Heart left ventricle (tissue), 16 donors: ENCODE data around the gene TMEM39A. TPM values are rescaled to one million over a fixed set of nuclear protein-coding genes. Genes with fewer than 3 reads are reported as not detected.
A peak's percentile ranks its signal among the peaks of the same experiment; 100 is the strongest.

Experiments used
- ATAC-seq, 4 donors: fragments of 200-7000 bp; cut with Tn5 transposase; one replicate each; pipeline ENCODE4 v1.9.1; 2020 to 2022; ENCODE audit warnings: moderate library complexity in 4 of 4, mild to moderate bottlenecking in 3 of 4, moderate number of reproducible peaks in 1 of 4
- DNase-seq, 5 donors: peaks; one replicate each; pipeline ENCODE4 v3.0.0-alpha.2; 2020
- H3K27ac ChIP-seq, 12 donors: fragments of 200-600 bp; sonication (generic) in 4 of 12; one replicate each; pipeline versions ENCODE4 v1.5.0 to v1.8.0; 2016 to 2022; ENCODE audit warnings: mild to moderate bottlenecking in 2 of 12
- H3K27me3 ChIP-seq, 9 donors: fragments of 200-600 bp; sonication (generic) in 2 of 9; one replicate each; pipeline versions ENCODE4 v1.5.1 to v1.8.0; 2016 to 2022; ENCODE audit warnings: mild to moderate bottlenecking in 3 of 9
- H3K36me3 ChIP-seq, 9 donors: fragments of 200-600 bp; sonication (generic) in 2 of 9; one replicate each; pipeline versions ENCODE4 v1.5.0 to v1.8.0; 2018 to 2022; ENCODE audit warnings: mild to moderate bottlenecking in 2 of 9
- H3K4me1 ChIP-seq, 12 donors: fragments of 200-600 bp; sonication (generic) in 4 of 12; one replicate each; pipeline versions ENCODE4 v1.5.0 to v1.8.0; 2016 to 2022; ENCODE audit warnings: mild to moderate bottlenecking in 3 of 12
- H3K4me3 ChIP-seq, 12 donors: fragments of 200-600 bp; sonication (generic) in 4 of 12; one replicate each; pipeline versions ENCODE4 v1.5.0 to v1.8.0; 2017 to 2022; ENCODE audit warnings: mild to moderate bottlenecking in 9 of 12, moderate library complexity in 4 of 12
- H3K9me3 ChIP-seq, 12 donors: fragments of 200-600 bp; sonication (generic) in 4 of 12; one replicate each; pipeline versions ENCODE4 v1.5.0 to v1.8.0; 2016 to 2022; ENCODE audit warnings: mild to moderate bottlenecking in 1 of 12
- CTCF ChIP-seq, 12 donors: fragments of 200-600 bp; sonication (generic) in 4 of 12; IDR thresholded peaks; one replicate each; pipeline versions ENCODE4 v1.5.0 to v1.8.0; 2018 to 2022; ENCODE audit warnings: antibody characterized with exemption in 12 of 12, mild to moderate bottlenecking in 5 of 12
- POLR2A ChIP-seq, 2 donors: fragments of 450-650 bp; IDR thresholded peaks; one replicate each; pipeline ENCODE4 v1.6.1; 2017; ENCODE audit warnings: antibody characterized with exemption in 2 of 2, mild to moderate bottlenecking in 2 of 2, moderate library complexity in 2 of 2
- WGBS, 4 donors: extraction: QIAGEN DNeasy Blood & Tissue Kit in 2 of 4; methylation state at CpG; one replicate each; pipeline versions ENCODE4 v1.1.5 to v1.1.7; 2013 to 2018; 5-methylcytosine and 5-hydroxymethylcytosine counted together
- intact Hi-C, 10 donors: fragments of 100-400 bp; cut with DNase I; formaldehyde crosslinking; loops; one replicate each; pipeline versions ENCODE4 v1.11.1 to v1.14.2; 2022
- polyA plus RNA-seq, 2 donors: library from polyadenylated mRNA; stranded (reverse); fragments of 200-250 nt; gene quantifications; one replicate each; pipeline ENCODE4 v1.2.3, GENCODE V29; 2013
- total RNA-seq, 9 donors: library from RNA; depleted of rRNA in 2 of 9; stranded (reverse); fragments of >200 nt in 2 of 9; fragmentation: NEBNext Ultra II Directional in 3 of 9; extraction: Animal tissue kit (Norgen Biotek cat#: 25700) in 3 of 9; gene quantifications; one replicate each; pipeline versions ENCODE4 v1.1.0 to v1.2.4, GENCODE V29; 2016 to 2023
- donor health status: ischemic (EF 13 %, LVEDD 7.1; RV severe dilation, severe dysfunction).
- donor health status: healthy with polysubstance abuse.
- donor health status: DM: no; HTN: yes; CAD: no.
- donor health status: DM: no; HTN: no; CAD: no.
- donor health status: ischemic (EF 25% LVEDD 6.9; RV normal size, moderate dysfunction).
- donor health status: ischemic (EF 25% LVEDD 5.7; RV mildly dilated, moderate dysfunction).
- donor health status: healthy.
- donor health status: DM: yes; HTN: yes; CAD: no.
- donor health status: ischemic (EF 35%, LVEDD 5.7; RV mildly dilated, moderate dysfunction).
- donor health status: nonischemic (EF 11% LVEDD 7.7; RV severe dilation, severe dysfunction).
- donor health status: DM: yes; HTN: yes; CAD: no.
- donor health status: PGD.
- donor health status: ischemic (EF 29% LVEDD 5.4; RV normal size, mild dysfunction).
- donor health status: nonischemic (EF 23%, LVEDD 6.1; RV moderate dilation, normal function).

TMEM39A gene
- total and polyA plus RNA-seq, 11 donors = 4.8 to 21.0 (median 15.6) TPM

DNA sequence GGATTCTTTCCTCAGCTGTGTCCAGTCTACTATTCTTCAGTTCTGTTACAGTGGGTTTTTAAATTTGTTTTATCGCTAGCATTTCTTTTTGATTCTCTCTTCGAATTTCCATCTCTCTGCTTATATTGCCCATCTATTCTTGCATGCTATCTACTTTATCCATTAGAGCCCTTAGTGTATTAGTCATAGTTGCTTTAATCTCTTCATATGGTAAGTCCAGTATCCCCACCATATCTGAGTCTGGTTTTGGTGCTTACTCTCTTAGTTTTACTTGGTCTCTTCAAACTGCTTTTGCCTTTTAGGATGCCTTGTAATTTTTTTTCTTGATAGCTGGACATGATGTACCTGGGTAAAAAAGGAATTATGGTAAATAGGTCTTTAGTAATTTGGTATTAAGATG, 44.0 kb upstream of the TMEM39A start:
- Histone ChIP-seq H3K36me3 (peaks cover 0 to 100% (median 93%) of the 10 kb centered on the region in 9 donors), H3K9me3 (no peaks in the 10 kb centered on the region), H3K27me3 (no peaks in the 10 kb centered on the region), H3K4me1 (peaks cover 0 to 25% (median 0%) of the 10 kb centered on the region in 12 donors), H3K4me3 (no peak overlapping the region), H3K27ac (no peak overlapping the region)
- TF ChIP-seq CTCF (IDR thresholded peaks at IDR 0.05) = no peak
- no peak for TF ChIP-seq POLR2A (IDR thresholded peaks at IDR 0.05)
- intact Hi-C loops = no loop called here
- DNase-seq = no peak
- WGBS, 4 donors = 92 to 99% (median 96%) methylated on average over 2 of the region's 2 CpGs
- no peak for ATAC-seq

- H3K27me3 ChIP-seq = no peaks in the 10 kb centered on the region
- H3K36me3 ChIP-seq = peaks cover 0 to 100% (median 85%) of the 10 kb centered on the region in 9 donors
- WGBS, 4 donors = 75 to 81% (median 80%) methylated on average over 4 of the region's 4 CpGs
- DNase-seq (no peak), ATAC-seq (no peak)
- TF ChIP-seq CTCF (IDR thresholded peaks at IDR 0.05) (no peak), POLR2A (IDR thresholded peaks at IDR 0.05) (no peak)
- H3K4me3 ChIP-seq = peak overlapping the region in 1 of 12 donors; percentile 31
- peak overlapping the region in 1 of 12 donors; percentile 43 for H3K27ac ChIP-seq
- H3K9me3 ChIP-seq = no peaks in the 10 kb centered on the region
- intact Hi-C loops = no loop called here
- H3K4me1 ChIP-seq = peaks cover 0 to 25% (median 0%) of the 10 kb centered on the region in 12 donors
Measured at GRCh38 chr3:119506631-119507030, 43.2 kb upstream of the TMEM39A start.

DNA sequence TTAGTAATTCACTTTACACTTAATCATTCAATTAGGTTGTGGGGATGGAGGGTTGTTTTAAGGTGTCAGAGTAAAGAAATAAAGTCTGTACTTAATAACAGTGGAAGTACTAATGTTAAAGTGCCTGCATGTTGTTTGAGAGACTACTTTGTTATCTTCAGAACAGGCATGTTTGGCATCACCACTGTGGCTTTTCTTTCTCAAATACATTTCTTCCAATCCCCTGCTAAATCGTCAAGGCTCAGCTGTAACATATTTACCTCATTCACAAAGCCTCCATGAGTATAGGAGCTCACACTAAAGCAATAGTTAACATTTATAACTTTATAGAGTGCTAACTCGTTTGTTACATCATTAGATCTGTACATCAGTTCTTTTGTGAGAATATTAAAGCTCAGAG, 37.5 kb upstream of the TMEM39A start:
- TF ChIP-seq CTCF (IDR thresholded peaks at IDR 0.05) = no peak
- Histone ChIP-seq H3K27ac (peak overlapping the region in 3 of 12 donors; percentile 11 to 98 (median 25)), H3K36me3 (peaks cover 0 to 52% (median 32%) of the 10 kb centered on the region in 9 donors), H3K4me1 (peaks cover 9 to 38% (median 27%) of the 10 kb centered on the region in 12 donors), H3K9me3 (no peaks in the 10 kb centered on the region), H3K27me3 (no peaks in the 10 kb centered on the region), H3K4me3 (peak overlapping the region in 8 of 12 donors; percentile 69 to 93 (median 78))
- no peak for ATAC-seq
- intact Hi-C loops = no loop called here
- 27 to 43% (median 35%) methylated on average over 2 of the region's 2 CpGs for WGBS, 4 donors
- DNase-seq = no peak

DNA sequence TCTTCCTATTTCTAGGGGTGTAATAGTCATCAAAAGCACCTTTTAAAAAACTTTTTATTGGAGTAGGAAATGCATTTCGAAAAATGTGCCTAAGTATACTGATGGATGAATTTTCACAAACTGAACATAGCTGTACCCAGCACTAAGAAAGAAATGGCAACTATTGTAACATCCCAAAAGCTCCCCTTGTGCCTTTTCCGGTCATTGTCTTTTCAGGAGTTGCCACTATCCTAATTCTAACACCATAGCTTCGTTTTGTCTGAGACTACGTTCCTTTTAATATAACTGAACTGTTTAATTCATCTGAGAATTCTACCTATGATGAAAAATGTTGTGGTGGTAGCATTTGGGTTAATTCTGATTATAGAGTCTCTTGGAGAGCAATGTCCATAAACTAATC, 36.9 kb upstream of the TMEM39A start:
- Histone ChIP-seq H3K9me3 (no peaks in the 10 kb centered on the region), H3K4me1 (peaks cover 9 to 38% (median 27%) of the 10 kb centered on the region in 12 donors), H3K27ac (peak overlapping the region in 4 of 12 donors; percentile 11 to 98 (median 58)), H3K36me3 (peaks cover 0 to 46% (median 25%) of the 10 kb centered on the region in 9 donors), H3K27me3 (no peaks in the 10 kb centered on the region), H3K4me3 (peak overlapping the region in 9 of 12 donors; percentile 69 to 93 (median 78))
- intact Hi-C loops = no loop called here
- DNase-seq = no peak
- WGBS, 4 donors = 57 to 73% (median 64%) methylated on average over 4 of the region's 4 CpGs
- ATAC-seq = no peak
- TF ChIP-seq POLR2A (IDR thresholded peaks at IDR 0.05) (no peak), CTCF (IDR thresholded peaks at IDR 0.05) (no peak)
